ENCODE results near the gene MYEOV.

Gene MYEOV

DNA sequence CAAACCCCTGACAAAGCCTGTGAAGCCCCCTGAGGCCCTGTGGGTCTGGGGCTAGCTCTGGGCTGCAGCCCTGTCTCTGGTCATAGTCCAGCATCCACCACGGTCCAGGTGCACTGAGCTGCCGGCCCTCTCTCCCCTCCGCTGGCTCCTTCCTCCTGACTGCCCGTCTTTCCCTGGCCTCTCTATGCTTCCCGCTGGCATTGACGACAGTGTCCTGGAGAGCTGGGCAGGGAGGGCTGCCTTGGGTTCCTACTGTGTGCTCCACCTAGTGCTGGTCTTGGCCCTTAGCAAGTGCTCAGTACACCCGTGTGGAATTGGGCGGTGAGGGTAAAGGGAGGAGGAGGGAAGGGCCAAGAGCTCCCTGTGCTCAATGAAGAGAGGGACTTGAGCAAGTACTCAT lies 868 bp upstream of the MYEOV start:
- DNase-seq (ENCODE audit: insufficient read length, low spot score) (no peak), FAIRE-seq (no peak)
- TF ChIP-seq, protein P1, sequence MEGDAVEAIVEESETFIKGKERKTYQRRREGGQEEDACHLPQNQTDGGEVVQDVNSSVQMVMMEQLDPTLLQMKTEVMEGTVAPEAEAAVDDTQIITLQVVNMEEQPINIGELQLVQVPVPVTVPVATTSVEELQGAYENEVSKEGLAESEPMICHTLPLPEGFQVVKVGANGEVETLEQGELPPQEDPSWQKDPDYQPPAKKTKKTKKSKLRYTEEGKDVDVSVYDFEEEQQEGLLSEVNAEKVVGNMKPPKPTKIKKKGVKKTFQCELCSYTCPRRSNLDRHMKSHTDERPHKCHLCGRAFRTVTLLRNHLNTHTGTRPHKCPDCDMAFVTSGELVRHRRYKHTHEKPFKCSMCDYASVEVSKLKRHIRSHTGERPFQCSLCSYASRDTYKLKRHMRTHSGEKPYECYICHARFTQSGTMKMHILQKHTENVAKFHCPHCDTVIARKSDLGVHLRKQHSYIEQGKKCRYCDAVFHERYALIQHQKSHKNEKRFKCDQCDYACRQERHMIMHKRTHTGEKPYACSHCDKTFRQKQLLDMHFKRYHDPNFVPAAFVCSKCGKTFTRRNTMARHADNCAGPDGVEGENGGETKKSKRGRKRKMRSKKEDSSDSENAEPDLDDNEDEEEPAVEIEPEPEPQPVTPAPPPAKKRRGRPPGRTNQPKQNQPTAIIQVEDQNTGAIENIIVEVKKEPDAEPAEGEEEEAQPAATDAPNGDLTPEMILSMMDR (IDR thresholded peaks at IDR 0.05; ENCODE audit: insufficient read depth, missing control alignments), result no peak

DNA sequence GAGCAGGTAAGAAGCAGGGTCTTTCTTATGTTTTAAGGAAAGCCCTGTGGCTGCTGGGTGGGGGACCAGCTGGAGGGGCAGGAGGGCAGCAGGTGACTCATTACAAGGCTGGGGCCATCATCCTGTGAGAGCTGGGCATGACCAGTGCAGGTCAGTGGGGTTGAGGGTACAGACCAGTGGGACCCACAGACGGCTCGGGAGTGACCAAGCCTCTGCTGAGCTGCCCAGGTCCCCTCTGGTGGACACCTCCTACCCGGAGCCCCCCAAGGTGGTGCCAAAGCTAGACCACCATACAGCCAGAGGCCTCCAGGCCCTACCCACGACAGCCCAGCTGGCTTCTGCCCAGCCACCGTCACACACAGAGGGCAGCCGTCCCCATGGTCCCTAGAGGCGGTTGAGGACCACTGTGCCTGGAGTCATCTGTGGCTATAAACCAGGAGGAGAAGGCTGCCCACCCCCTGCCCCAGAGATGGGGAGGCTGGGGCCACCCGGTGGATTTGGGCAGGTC lies 670 bp downstream of the MYEOV start:
- FAIRE-seq, result no peak

DNA sequence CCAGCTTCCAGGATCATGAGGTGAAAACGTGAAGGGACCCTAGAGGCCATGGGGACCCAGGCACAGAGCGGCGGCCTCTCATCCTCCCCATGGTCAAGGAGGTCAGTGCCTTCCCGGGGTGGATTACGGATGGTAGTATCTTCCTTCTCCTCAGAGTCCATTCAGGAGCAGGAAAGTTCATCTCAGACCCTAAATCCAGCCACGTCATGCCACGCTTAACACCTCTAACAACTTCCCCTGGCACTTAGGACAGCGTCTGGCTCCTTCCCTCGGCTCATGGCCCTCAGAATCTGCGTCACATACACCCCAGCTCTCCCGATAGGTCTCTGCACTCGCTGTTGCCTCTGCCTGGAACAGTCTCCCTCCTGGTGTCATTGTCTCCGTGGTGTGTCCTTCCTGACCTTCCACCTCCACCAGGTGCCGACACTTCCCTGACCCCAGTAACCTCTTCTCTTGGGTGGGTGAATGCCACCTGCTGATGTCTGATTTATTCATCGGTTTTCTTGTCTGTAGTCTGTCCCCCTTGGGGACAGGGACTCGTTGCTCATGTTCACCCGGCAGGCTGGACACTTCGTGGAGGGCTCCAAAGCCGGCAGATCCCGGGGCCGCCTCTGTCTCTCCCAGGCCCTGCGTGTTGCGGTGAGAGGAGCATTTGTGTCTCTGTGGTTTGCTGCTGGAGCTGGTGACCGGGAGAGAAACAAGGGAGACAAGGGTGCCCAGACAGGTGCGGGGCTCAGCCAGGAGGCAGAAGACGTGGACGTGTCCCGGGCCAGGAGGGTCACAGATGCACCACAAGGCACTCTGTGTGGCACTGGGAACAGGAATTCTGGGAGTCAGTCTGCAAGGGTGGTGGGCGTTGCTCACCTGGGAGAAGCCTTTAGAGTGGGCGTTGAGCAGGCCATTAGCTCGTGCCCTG lies 1.4 kb downstream of the MYEOV start:
- FAIRE-seq, result no peak
- TF ChIP-seq, protein P1 (IDR thresholded peaks at IDR 0.05; ENCODE audit: insufficient read depth, missing control alignments), result no peak
- DNase-seq (ENCODE audit: insufficient read length, low spot score), result no peak

More for the DNA sequence above, 670 bp downstream of the MYEOV start:
- TF ChIP-seq, protein P1 (IDR thresholded peaks at IDR 0.05; ENCODE audit: insufficient read depth, missing control alignments), result no peak
- no peak for DNase-seq (ENCODE audit: insufficient read length, low spot score)

DNA sequence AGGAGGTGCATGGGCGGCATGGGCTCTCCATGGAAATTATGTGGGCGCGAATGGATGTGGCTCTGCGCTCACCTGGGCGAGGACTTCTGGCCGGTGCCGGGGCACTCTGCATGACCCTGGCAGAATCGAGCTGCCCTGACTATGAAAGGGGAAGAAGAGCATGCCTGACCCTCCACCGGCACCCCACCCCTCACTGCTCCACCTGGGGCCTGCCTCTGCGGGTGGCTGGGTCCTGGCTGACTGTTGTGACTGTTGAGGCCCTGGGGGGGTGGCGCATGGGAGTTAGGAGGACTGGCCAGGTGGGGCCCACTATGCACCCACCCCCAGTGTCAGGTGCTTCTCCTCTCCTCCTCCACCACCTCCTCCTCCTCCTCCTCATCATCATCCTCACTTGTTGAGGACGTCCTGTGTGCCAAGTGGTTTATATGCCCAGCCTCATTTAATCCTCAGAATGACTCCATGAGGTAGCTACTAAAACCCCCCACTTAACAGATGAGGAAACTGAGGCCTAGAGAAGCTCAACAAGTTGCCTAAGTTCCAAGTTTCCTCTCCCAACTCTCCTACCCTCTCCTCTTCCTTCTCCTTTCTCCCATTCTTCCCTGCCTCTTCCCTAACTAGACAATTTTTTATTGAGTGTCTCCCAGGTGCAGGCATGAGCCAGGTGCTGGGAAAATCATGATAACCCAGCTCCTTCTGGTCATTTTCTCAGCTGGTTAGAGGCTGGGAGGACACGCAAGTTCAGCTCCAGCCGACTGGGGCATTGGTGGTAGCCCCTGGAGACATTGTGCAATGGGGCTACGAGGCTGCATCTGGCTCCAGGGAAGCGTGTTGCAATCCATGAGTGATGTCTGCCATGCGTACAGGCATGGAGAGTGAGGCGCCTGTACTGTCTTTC lies 2.3 kb downstream of the MYEOV start:
- TF ChIP-seq, protein P1 (IDR thresholded peaks at IDR 0.05; ENCODE audit: insufficient read depth, missing control alignments), result no peak
- DNase-seq (ENCODE audit: insufficient read length, low spot score) (no peak), FAIRE-seq (no peak)

DNA sequence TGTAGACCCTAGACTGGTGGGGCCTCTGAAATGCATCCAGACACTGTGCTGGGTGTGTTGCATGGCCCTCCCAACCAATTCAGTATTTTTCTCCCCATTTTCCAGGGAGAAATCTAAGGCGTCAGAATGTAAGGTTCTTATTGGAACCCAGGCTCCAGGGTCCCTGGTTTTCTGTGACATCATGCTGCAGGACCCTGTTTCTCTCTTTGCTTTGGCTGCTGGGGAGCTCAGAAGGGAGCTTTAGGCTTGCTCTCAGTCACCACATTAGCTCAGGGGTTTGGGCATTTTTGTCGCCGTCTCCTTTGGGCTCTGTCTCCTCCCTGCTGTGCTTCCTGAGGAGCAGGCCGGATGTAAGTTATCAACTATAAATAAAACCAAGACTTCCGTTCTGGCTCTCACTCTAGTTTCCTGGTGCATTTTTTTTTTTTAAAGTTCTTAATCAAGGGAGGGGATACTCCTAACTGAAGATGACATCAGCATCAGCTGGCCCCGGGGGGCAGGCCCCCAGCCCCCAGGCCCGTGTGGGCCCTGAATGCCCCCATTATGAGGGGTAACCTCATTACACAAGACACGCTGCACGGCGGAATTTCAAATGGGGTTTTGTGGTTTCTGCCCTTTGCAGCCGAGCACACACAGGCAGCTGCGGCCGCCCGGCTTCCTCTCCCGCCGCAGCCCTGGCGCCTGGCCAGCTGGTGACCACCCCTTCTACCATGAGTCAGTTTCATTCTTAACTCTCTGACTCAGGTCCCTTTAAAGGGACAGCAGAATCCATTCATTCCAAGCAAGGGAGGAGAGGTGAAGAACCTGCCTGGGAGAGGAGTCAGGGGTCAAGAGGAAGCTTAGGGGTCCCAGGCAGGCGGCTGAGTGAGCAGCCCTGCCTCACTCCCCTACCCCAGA lies 3.2 kb downstream of the MYEOV start:
- FAIRE-seq (no peak), DNase-seq (ENCODE audit: insufficient read length, low spot score) (no peak)
- TF ChIP-seq, protein P1 (IDR thresholded peaks at IDR 0.05; ENCODE audit: insufficient read depth, missing control alignments), result no peak

DNA sequence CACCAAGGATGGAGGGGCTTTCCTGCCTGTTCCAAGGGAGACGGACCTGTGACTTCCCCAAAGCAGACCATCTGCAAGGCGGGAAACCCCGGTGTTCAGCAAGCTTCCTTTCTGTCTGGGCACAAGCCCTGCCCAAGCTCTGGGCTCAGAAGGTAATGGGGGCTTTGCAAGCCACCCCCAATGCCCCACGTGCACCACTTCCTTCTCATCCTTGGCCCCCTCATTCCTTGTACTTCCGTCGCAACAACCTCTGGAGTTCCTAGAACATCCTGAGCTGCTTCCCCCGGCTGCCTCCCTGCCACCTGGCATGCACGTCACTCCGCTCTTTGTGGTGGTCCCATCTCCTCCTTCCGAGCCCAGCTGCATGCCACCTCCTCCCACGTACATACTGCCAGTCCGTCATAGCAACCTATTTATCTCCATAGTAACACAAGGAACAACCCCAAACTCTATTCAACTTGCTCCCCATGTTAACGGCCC lies 3.9 kb downstream of the MYEOV start:
- no peak for DNase-seq (ENCODE audit: insufficient read length, low spot score)
- FAIRE-seq, result no peak
- TF ChIP-seq, protein P1 (IDR thresholded peaks at IDR 0.05; ENCODE audit: insufficient read depth, missing control alignments), result no peak
